Heart left ventricle (tissue), 13 donors: Measurements from ENCODE around the gene ATG12.

Experiments
- POLR2A ChIP-seq, 2 donors: fragments of 450-650 bp; IDR thresholded peaks; one replicate each; pipeline ENCODE4 v1.6.1; 2017; ENCODE audit warnings: antibody characterized with exemption in 2 of 2, mild to moderate bottlenecking in 2 of 2, moderate library complexity in 2 of 2
- TF ChIP-seq, protein P1 (sequence below), 12 donors: fragments of 200-600 bp; sonication (generic) in 4 of 12; IDR thresholded peaks; one replicate each; pipeline versions ENCODE4 v1.5.0 to v1.8.0; 2018 to 2022; ENCODE audit warnings: antibody characterized with exemption in 12 of 12, mild to moderate bottlenecking in 5 of 12
- donor health status: ischemic (EF 13 %, LVEDD 7.1; RV severe dilation, severe dysfunction).
- donor health status: DM: no; HTN: yes; CAD: no.
- donor health status: DM: no; HTN: no; CAD: no.
- donor health status: ischemic (EF 25% LVEDD 6.9; RV normal size, moderate dysfunction).
- donor health status: ischemic (EF 25% LVEDD 5.7; RV mildly dilated, moderate dysfunction).
- donor health status: ischemic (EF 35%, LVEDD 5.7; RV mildly dilated, moderate dysfunction).
- donor health status: nonischemic (EF 11% LVEDD 7.7; RV severe dilation, severe dysfunction).
- donor health status: DM: yes; HTN: yes; CAD: no.
- donor health status: PGD.
- donor health status: ischemic (EF 29% LVEDD 5.4; RV normal size, mild dysfunction).
- donor health status: nonischemic (EF 23%, LVEDD 6.1; RV moderate dilation, normal function).

DNA sequence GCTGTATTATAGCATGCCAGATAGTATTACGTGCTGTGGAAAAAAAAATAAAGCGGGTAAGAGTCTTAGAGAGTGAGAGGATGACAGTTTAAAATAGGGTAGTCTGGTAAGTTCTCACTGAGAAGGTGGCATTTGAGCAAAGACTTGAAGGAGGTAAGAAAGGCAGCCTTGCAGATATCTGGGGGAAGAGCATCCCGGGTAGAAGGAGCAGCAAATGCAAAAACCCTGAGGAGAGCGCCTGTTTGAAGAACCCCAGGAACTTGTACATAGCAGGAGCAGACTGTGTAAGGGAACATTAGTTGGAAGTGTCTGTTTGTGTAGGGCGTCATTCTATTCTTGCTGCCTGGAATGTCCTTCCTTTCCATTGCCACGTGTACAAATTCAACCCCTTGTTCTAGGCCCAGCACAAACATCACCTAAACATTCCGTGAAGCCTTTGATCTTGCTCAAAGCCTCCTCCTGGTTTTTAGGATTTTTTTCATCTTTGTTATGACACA, 3.0 kb upstream of the ATG12 start:
- TF ChIP-seq, protein P1, sequence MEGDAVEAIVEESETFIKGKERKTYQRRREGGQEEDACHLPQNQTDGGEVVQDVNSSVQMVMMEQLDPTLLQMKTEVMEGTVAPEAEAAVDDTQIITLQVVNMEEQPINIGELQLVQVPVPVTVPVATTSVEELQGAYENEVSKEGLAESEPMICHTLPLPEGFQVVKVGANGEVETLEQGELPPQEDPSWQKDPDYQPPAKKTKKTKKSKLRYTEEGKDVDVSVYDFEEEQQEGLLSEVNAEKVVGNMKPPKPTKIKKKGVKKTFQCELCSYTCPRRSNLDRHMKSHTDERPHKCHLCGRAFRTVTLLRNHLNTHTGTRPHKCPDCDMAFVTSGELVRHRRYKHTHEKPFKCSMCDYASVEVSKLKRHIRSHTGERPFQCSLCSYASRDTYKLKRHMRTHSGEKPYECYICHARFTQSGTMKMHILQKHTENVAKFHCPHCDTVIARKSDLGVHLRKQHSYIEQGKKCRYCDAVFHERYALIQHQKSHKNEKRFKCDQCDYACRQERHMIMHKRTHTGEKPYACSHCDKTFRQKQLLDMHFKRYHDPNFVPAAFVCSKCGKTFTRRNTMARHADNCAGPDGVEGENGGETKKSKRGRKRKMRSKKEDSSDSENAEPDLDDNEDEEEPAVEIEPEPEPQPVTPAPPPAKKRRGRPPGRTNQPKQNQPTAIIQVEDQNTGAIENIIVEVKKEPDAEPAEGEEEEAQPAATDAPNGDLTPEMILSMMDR (IDR thresholded peaks at IDR 0.05) = no peak
- TF ChIP-seq POLR2A (IDR thresholded peaks at IDR 0.05) = no peak
